SK-N-SH (cell line): Measurements from ENCODE around the gene CHST15. TPM values are rescaled to one million over a fixed set of nuclear protein-coding genes. Genes with fewer than 3 reads are reported as not detected.
A peak's percentile ranks its signal among the peaks of the same experiment; 100 is the strongest.

ENCODE experiments used
- CTCF ChIA-PET: fragments of 300-600, 350-600 bp; formaldehyde crosslinking; extraction: SDS; loops from one replicate; lab custom pipeline; 2021; lab: Yijun Ruan, JAX
- POLR2A ChIA-PET: fragments of 350-600 bp; sonication (Branson Sonifier 250); formaldehyde crosslinking; extraction: SDS; loops from one replicate; lab custom pipeline; 2020; ENCODE audit warnings: antibody characterized with exemption, inconsistent platforms; lab: Yijun Ruan, JAX
- DNase-seq: peaks from one replicate; pipeline ENCODE4 v3.0.0; 2012
- H2AFZ ChIP-seq: fragments of 200-600 bp; sonication (generic); 2 replicates; pipeline ENCODE4 v1.8.1; 2016; ENCODE audit warnings: antibody characterized with exemption, mild to moderate bottlenecking, low read depth
- H3F3A ChIP-seq: fragments of 200-600 bp; sonication (generic); replicated peaks from 2 replicates; pipeline ENCODE3; 2016; ENCODE audit warnings: antibody characterized with exemption, mild to moderate bottlenecking; ENCODE audit not compliant: insufficient read depth
- H3K27ac ChIP-seq, 2 experiments: fragments of 200-500 bp in 1 of 2; fragments of 200-600 bp in 1 of 2; sonication (Bioruptor generic) in 1 of 2; sonication (generic), shearing (Covaris generic) in 1 of 2; 2 replicates each; pipeline versions ENCODE4 v1.5.1 to v1.6.1; 2014 to 2016; ENCODE audit warnings: low read depth in 2 of 2, inconsistent platforms in 1 of 2, low read length in 1 of 2, mild to moderate bottlenecking in 1 of 2, mixed read lengths in 1 of 2
- H3K27me3 ChIP-seq: fragments of 200-600 bp; sonication (generic), shearing (Covaris generic); 2 replicates; pipeline ENCODE4 v1.6.1; 2016; ENCODE audit warnings: mixed run types; ENCODE audit not compliant: insufficient read depth
- H3K36me3 ChIP-seq, 2 experiments: fragments of 200-500 bp in 1 of 2; fragments of 200-600 bp in 1 of 2; sonication (Bioruptor generic) in 1 of 2; sonication (generic) in 1 of 2; replicated peaks in 1 of 2; 2 replicates each; pipeline versions ENCODE3 to v1.5.1; 2014 to 2016; ENCODE audit warnings: low read length in 1 of 2, mild to moderate bottlenecking in 1 of 2; ENCODE audit not compliant: insufficient read depth in 2 of 2, control insufficient read depth in 1 of 2
- H3K4me1 ChIP-seq, 2 experiments: fragments of 200-500 bp in 1 of 2; fragments of 200-600 bp in 1 of 2; sonication (Bioruptor generic) in 1 of 2; sonication (generic), shearing (Covaris generic) in 1 of 2; 2 replicates each; pipeline versions ENCODE4 v1.5.1 to v1.6.1; 2014 to 2016; ENCODE audit warnings: low read depth in 1 of 2, low read length in 1 of 2, mixed run types in 1 of 2; ENCODE audit not compliant: insufficient read depth in 2 of 2, control insufficient read depth in 1 of 2
- H3K4me2 ChIP-seq: fragments of 200-600 bp; sonication (generic), shearing (Covaris generic); 2 replicates; pipeline ENCODE4 v1.6.1; 2017; ENCODE audit warnings: mixed run types
- H3K4me3 ChIP-seq, 2 experiments: fragments of 200-500 bp in 1 of 2; fragments of 200-600 bp in 1 of 2; sonication (Bioruptor generic) in 1 of 2; sonication (generic), shearing (Covaris generic) in 1 of 2; 2 replicates each; pipeline versions ENCODE4 v1.5.1 to v1.8.1; 2014 to 2016; ENCODE audit warnings: low read depth in 2 of 2, inconsistent platforms in 1 of 2, low read length in 1 of 2, mild to moderate bottlenecking in 1 of 2, mixed read lengths in 1 of 2, moderate library complexity in 1 of 2
- H3K79me2 ChIP-seq: fragments of 200-600 bp; sonication (generic); 2 replicates; pipeline ENCODE4 v1.8.1; 2017; ENCODE audit warnings: mild to moderate bottlenecking; ENCODE audit not compliant: insufficient read depth
- H3K9ac ChIP-seq: fragments of 200-600 bp; sonication (generic); 2 replicates; pipeline ENCODE4 v1.6.1; 2017; ENCODE audit warnings: mixed run types
- H3K9me2 ChIP-seq: fragments of 200-600 bp; sonication (generic); 2 replicates; pipeline ENCODE4 v1.6.1; 2017; ENCODE audit warnings: mixed run types
- H3K9me3 ChIP-seq: fragments of 200-600 bp; sonication (generic); 2 replicates; pipeline ENCODE4 v1.6.1; 2017; ENCODE audit warnings: mixed run types, mild to moderate bottlenecking, moderate library complexity
- H4K20me1 ChIP-seq: fragments of 200-600 bp; sonication (generic); 2 replicates; pipeline ENCODE4 v1.6.1; 2017; ENCODE audit warnings: mild to moderate bottlenecking, mixed run types; ENCODE audit not compliant: insufficient read depth
- CHD2 ChIP-seq: fragments of 150-350 bp; IDR thresholded peaks from 2 replicates; pipeline ENCODE4 v1.6.1; 2018; ENCODE audit warnings: low read length; ENCODE audit not compliant: partially characterized antibody
- ELF1 ChIP-seq: IDR thresholded peaks from 2 replicates; pipeline ENCODE4 v1.4.0; 2012
- EZH2phosphoT487 ChIP-seq: fragments of 200-600 bp; sonication (generic); IDR thresholded peaks from 2 replicates; pipeline ENCODE4 v1.6.1; 2017; ENCODE audit warnings: low read depth, mixed run types, mild to moderate bottlenecking, antibody characterized with exemption, moderate library complexity, borderline replicate concordance
- FOXJ3 ChIP-seq: sonication (generic); formaldehyde crosslinking; IDR thresholded peaks from 2 replicates; pipeline ENCODE4 v1.5.1; 2020; ENCODE audit warnings: mild to moderate bottlenecking, missing genetic modification reagents
- FOXM1 ChIP-seq: IDR thresholded peaks from 2 replicates; pipeline ENCODE4 v1.4.0; 2012; ENCODE audit warnings: low read depth, mild to moderate bottlenecking
- GABPA ChIP-seq: IDR thresholded peaks from 2 replicates; pipeline ENCODE4 v1.4.0; 2012; ENCODE audit warnings: low read depth, mild to moderate bottlenecking
- GATA2 ChIP-seq: sonication (generic); formaldehyde crosslinking; IDR thresholded peaks from 2 replicates; pipeline ENCODE4 v1.5.0; 2020; ENCODE audit warnings: mild to moderate bottlenecking, missing genetic modification reagents
- IRF3 ChIP-seq: fragments of 150-350 bp; IDR thresholded peaks from 2 replicates; pipeline ENCODE4 v1.6.1; 2016; ENCODE audit warnings: mild to moderate bottlenecking, low read depth, low read length
- JUND ChIP-seq: IDR thresholded peaks from 2 replicates; pipeline ENCODE4 v1.4.0; 2012
- MAX ChIP-seq: IDR thresholded peaks from 2 replicates; pipeline ENCODE4 v1.4.0; 2012; ENCODE audit warnings: low read depth
- MEF2A ChIP-seq: IDR thresholded peaks from 2 replicates; pipeline ENCODE4 v1.4.0; 2012; ENCODE audit warnings: low read depth, borderline replicate concordance
- MXI1 ChIP-seq: IDR thresholded peaks from 2 replicates; pipeline ENCODE4 v1.6.1; 2012; ENCODE audit warnings: mild to moderate bottlenecking, low read depth, low read length, improper control_type of control experiment
- NFIC ChIP-seq: IDR thresholded peaks from 2 replicates; pipeline ENCODE4 v1.4.0; 2012; ENCODE audit warnings: borderline replicate concordance
- NRF1 ChIP-seq: IDR thresholded peaks from 2 replicates; pipeline ENCODE4 v1.6.1; 2012; ENCODE audit warnings: low read depth, mild to moderate bottlenecking, low read length
- POLR2AphosphoS5 ChIP-seq: IDR thresholded peaks from 2 replicates; pipeline ENCODE4 v1.6.1; 2012; ENCODE audit warnings: low read depth, low read length
- RCOR1 ChIP-seq: fragments of 150-350 bp; IDR thresholded peaks from 2 replicates; pipeline ENCODE4 v1.6.1; 2017; ENCODE audit warnings: antibody characterized with exemption, low read length
- RFX5 ChIP-seq: IDR thresholded peaks from 2 replicates; pipeline ENCODE4 v1.6.1; 2012; ENCODE audit warnings: mild to moderate bottlenecking, improper control_type of control experiment, low read length
- SIN3A ChIP-seq: IDR thresholded peaks from 2 replicates; pipeline ENCODE4 v1.6.1; 2012; ENCODE audit warnings: low read depth, mild to moderate bottlenecking, low read length, moderate library complexity, borderline replicate concordance
- TEAD4 ChIP-seq: IDR thresholded peaks from 2 replicates; pipeline ENCODE4 v1.4.0; 2012; ENCODE audit warnings: mild to moderate bottlenecking, borderline replicate concordance; ENCODE audit not compliant: insufficient read depth
- USF2 ChIP-seq: fragments of 150-350 bp; IDR thresholded peaks from 2 replicates; pipeline ENCODE4 v1.6.1; 2017; ENCODE audit warnings: antibody characterized with exemption, low read length, low read depth, borderline replicate concordance
- WGBS: methylation state at CpG from one replicate; pipeline ENCODE4 v1.1.6; 2017; ENCODE audit warnings: low lambda C conversion rate; 5-methylcytosine and 5-hydroxymethylcytosine counted together
- polyA plus RNA-seq, 3 experiments: library from polyadenylated mRNA; depleted of rRNA; stranded (reverse); fragments of >200 nt; gene quantifications; 2 replicates each; pipeline ENCODE4 v1.2.3, GENCODE V29; 2012
- TF ChIP-seq, protein P1 (sequence below): IDR thresholded peaks from 2 replicates; pipeline ENCODE4 v1.4.0; 2012; ENCODE audit warnings: low read depth, borderline replicate concordance

The CHST15 gene
- polyA plus RNA-seq, 1 of the 3 experiments (the other 2 are of a cell fraction) = 0.02 TPM

DNA sequence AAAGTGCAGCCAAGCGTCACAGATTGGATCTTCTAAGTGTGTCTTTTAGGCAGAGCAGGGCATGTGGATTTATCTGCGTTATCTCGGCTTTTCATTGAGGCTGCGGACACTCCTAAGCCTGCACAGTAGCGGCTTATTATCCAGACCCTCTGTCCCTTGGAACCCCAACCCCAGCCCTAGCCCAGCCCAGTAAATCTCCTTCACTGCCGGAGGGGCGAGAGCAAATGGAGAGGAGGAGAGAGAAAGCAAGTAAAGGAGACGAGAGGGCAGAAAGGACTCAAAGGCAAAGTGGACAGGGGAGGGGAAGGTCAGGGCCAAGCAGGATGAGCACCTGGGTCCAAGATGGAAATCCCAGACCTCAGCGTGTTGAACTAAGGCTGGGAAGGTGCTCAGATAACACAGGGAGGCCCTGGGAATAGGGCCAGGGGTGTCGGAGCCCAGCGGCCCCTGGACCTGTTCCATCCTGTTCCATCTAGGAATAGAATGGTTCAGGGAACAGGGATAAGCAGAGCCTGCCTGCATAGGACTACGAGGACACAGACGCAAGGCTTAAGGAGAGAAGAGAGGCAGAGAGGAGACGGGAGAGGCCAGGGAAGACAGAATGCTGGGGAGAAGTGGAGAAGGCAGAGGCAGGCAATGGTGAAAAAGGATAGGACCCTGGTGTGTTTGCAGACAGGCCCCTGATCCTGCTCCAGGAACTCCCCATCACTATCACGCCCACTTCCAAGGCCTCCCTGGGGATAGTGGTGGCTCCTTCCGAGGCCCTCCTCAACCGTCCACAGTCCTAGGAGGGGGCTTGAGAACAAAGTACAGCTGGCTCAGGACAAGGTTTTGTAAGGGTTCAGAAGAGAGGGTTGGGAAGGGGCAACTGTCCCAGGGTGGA is 99.6 kb downstream of the CHST15 start (continued):
- TF ChIP-seq TEAD4 = no peak
- TF ChIP-seq EZH2phosphoT487 = no peak
- TF ChIP-seq MXI1 = no peak
- no peak for TF ChIP-seq JUND
- TF ChIP-seq POLR2AphosphoS5 = no peak
- no peak for TF ChIP-seq ELF1
- TF ChIP-seq NRF1 = no peak
- no peak for TF ChIP-seq MAX
- TF ChIP-seq NFIC = no peak

DNA sequence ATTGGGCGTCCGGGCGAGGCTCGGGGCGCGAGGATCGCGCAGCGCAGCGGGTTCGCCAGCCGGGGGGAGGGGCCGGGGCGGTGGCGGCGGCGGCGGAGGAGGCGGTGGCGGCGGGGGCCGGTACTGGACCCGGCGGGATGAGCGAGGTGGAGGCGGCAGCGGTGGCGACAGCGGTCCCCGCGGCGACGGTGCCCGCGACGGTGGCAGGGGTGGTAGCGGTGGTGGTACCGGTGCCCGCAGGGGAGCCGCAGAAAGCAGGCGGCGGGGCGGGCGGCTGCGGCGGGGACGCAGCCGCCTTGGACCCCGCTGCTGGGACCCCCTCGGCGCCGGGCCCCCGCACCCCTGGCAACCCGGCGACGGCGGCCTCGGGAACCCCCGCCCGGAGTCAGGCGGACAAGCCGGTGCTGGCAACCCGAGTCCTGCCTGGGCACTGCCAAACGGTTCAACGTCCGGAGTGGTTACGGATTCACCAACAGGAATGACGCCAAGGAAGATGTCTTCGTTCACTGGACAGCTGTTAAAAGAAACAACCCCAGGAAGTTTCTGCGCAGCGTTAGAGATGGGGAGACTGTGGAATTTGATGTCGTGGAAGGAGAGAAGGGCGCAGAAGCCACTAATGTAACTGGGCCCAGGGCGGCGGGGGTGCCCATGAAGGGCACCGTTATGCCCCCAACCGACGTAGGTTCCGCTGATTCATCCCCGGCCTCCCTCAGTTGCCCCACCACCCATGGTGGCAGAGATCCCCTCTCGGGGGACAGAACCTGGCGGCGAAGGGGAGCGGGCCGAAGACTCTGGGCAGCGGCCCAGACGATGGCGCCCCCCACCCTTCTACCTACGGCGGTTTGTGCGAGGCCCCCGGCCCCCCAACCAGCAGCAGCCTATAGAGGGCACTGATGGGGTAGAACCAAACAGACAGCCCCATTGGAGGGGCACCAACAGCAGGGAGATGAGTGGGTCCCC is 101.5 kb downstream of the CHST15 start:
- H3K9me2 ChIP-seq = no peaks in the 10 kb centered on the region
- no peaks in the 10 kb centered on the region for H3K9me3 ChIP-seq
- no peaks in the 10 kb centered on the region; a peak in 1 of 4 replicates for H3K4me1 ChIP-seq
- ChIA-PET POLR2A (no interaction called here), CTCF (interaction anchor here (19.4 kb wide), 1 partner anchor 393 kb away, joined by 520 read pairs; no protein-coding TSS in a partner anchor)
- no peaks in the 10 kb centered on the region for H3F3A ChIP-seq
- H3K36me3 ChIP-seq = no peaks in the 10 kb centered on the region
- H3K27ac ChIP-seq = no peak overlapping the region
- peak; percentile 45 for DNase-seq
- no peak overlapping the region for H3K4me2 ChIP-seq
- H3K4me3 ChIP-seq = no peak overlapping the region
- no peaks in the 10 kb centered on the region for H3K79me2 ChIP-seq
- no peak overlapping the region for H3K9ac ChIP-seq
- H2AFZ ChIP-seq = no peak overlapping the region
- TF ChIP-seq MAX (no peak), MEF2A (no peak), USF2 (no peak), FOXJ3 (CRISPR knock-in tag) (no peak), GABPA (no peak), SIN3A (no peak), RCOR1 (no peak), JUND (no peak), GATA2 (CRISPR knock-in tag) (no peak), ELF1 (no peak), CHD2 (no peak), NFIC (no peak), IRF3 (no peak), POLR2AphosphoS5 (no peak), MXI1 (no peak), RFX5 (no peak), TEAD4 (no peak), EZH2phosphoT487 (no peak), FOXM1 (no peak)
- TF ChIP-seq, protein P1, sequence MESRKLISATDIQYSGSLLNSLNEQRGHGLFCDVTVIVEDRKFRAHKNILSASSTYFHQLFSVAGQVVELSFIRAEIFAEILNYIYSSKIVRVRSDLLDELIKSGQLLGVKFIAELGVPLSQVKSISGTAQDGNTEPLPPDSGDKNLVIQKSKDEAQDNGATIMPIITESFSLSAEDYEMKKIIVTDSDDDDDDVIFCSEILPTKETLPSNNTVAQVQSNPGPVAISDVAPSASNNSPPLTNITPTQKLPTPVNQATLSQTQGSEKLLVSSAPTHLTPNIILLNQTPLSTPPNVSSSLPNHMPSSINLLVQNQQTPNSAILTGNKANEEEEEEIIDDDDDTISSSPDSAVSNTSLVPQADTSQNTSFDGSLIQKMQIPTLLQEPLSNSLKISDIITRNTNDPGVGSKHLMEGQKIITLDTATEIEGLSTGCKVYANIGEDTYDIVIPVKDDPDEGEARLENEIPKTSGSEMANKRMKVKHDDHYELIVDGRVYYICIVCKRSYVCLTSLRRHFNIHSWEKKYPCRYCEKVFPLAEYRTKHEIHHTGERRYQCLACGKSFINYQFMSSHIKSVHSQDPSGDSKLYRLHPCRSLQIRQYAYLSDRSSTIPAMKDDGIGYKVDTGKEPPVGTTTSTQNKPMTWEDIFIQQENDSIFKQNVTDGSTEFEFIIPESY = no peak
- H4K20me1 ChIP-seq = no peaks in the 10 kb centered on the region
- WGBS = 38% methylated on average over 29 of the region's 92 CpGs
- H3K27me3 ChIP-seq = no peaks in the 10 kb centered on the region
